ENCODE data around the gene GRIN3A. TPM values are rescaled to one million over a fixed set of nuclear protein-coding genes. Genes with fewer than 3 reads are reported as not detected.

GRIN3A gene
- total RNA-seq, 1 donor from 2014 or later = 0.24 TPM

GRCh38 chr9:101673642-101674041, 64.8 kb downstream of the GRIN3A start:
- Histone ChIP-seq H3K4me1 (no peaks in the 10 kb centered on the region), H3K36me3 (no peaks in the 10 kb centered on the region), H3K27ac (no peak overlapping the region), H3K4me3 (no peak overlapping the region), H3K9me3 (no peaks in the 10 kb centered on the region), H3K27me3 (ENCODE audit: low read depth) (no peaks in the 10 kb centered on the region)
- DNase-seq = no peak
- intact Hi-C loops (cut with DNase I) = no loop called here
- TF ChIP-seq CTCF (IDR thresholded peaks at IDR 0.05) = no peak
- no peak for ATAC-seq

- intact Hi-C loops (cut with DNase I) = no loop called here
Observed at GRCh38 chr9:101671567-101671966, 66.9 kb downstream of the GRIN3A start.

GRCh38 chr9:101668421-101668820, 70.0 kb downstream of the GRIN3A start:
- Histone ChIP-seq H3K27me3 (ENCODE audit: low read depth) (no peaks in the 10 kb centered on the region), H3K4me1 (no peaks in the 10 kb centered on the region), H3K4me3 (no peak overlapping the region), H3K27ac (no peak overlapping the region), H3K9me3 (no peaks in the 10 kb centered on the region), H3K36me3 (no peaks in the 10 kb centered on the region)
- ATAC-seq (no peak), DNase-seq (no peak)
- intact Hi-C loops (cut with DNase I) = no loop called here
- no peak for TF ChIP-seq CTCF (IDR thresholded peaks at IDR 0.05)

More at GRCh38 chr9:101671567-101671966, 66.9 kb downstream of the GRIN3A start:
- no peaks in the 10 kb centered on the region for H3K36me3 ChIP-seq
- no peak for TF ChIP-seq CTCF (IDR thresholded peaks at IDR 0.05)
- H3K9me3 ChIP-seq = no peaks in the 10 kb centered on the region
- H3K27ac ChIP-seq = no peak overlapping the region
- no peaks in the 10 kb centered on the region for H3K27me3 ChIP-seq (ENCODE audit: low read depth)
- DNase-seq = no peak
- no peaks in the 10 kb centered on the region for H3K4me1 ChIP-seq
- no peak for ATAC-seq
- no peak overlapping the region for H3K4me3 ChIP-seq

- Histone ChIP-seq H3K27me3 (ENCODE audit: low read depth) (no peaks in the 10 kb centered on the region), H3K4me3 (no peak overlapping the region), H3K36me3 (no peaks in the 10 kb centered on the region), H3K27ac (no peak overlapping the region), H3K4me1 (no peaks in the 10 kb centered on the region), H3K9me3 (no peaks in the 10 kb centered on the region)
- ATAC-seq (no peak), DNase-seq (no peak)
- TF ChIP-seq CTCF (IDR thresholded peaks at IDR 0.05) = no peak
- intact Hi-C loops (cut with DNase I) = no loop called here
Observed at GRCh38 chr9:101664453-101664852, 74.0 kb downstream of the GRIN3A start.

- H3K27me3 ChIP-seq (ENCODE audit: low read depth) = no peaks in the 10 kb centered on the region
- no peaks in the 10 kb centered on the region for H3K9me3 ChIP-seq
- DNase-seq (no peak), ATAC-seq (no peak)
- no peak for TF ChIP-seq CTCF (IDR thresholded peaks at IDR 0.05)
- H3K4me1 ChIP-seq = no peaks in the 10 kb centered on the region
- H3K4me3 ChIP-seq = no peak overlapping the region
- no peaks in the 10 kb centered on the region for H3K36me3 ChIP-seq
- no peak overlapping the region for H3K27ac ChIP-seq
- intact Hi-C loops (cut with DNase I) = no loop called here
Observed at GRCh38 chr9:101652601-101653175, 85.8 kb downstream of the GRIN3A start.
